Fibroblast of villous mesenchyme (primary cell): ENCODE results near the gene PMS2. TPM values are rescaled to one million over a fixed set of nuclear protein-coding genes. Genes with fewer than 3 reads are reported as not detected.
"Not testable (repeated sequence)": the region's sequence is repeated elsewhere in the genome, so short reads cannot be mapped to it uniquely, and the experiment has no call there.

ENCODE experiments used
- DNase-seq: peaks from one replicate; pipeline ENCODE4 v3.0.0-alpha.2; 2010; ENCODE audit warnings: low read depth
- H3K4me3 ChIP-seq: 2 replicates; pipeline ENCODE4 v1.5.1; 2011; ENCODE audit warnings: low read depth, mild to moderate bottlenecking, low read length
- total RNA-seq: library from RNA; depleted of rRNA; stranded (reverse); fragments of >200 nt; gene quantifications from 2 replicates; pipeline ENCODE4 v1.2.3, GENCODE V29; 2012
- TF ChIP-seq, protein P1 (sequence below): IDR thresholded peaks from 2 replicates; pipeline ENCODE4 v1.5.1; 2012; ENCODE audit warnings: low read depth, mild to moderate bottlenecking, low read length; ENCODE audit not compliant: insufficient read depth

The PMS2 gene, protein sequence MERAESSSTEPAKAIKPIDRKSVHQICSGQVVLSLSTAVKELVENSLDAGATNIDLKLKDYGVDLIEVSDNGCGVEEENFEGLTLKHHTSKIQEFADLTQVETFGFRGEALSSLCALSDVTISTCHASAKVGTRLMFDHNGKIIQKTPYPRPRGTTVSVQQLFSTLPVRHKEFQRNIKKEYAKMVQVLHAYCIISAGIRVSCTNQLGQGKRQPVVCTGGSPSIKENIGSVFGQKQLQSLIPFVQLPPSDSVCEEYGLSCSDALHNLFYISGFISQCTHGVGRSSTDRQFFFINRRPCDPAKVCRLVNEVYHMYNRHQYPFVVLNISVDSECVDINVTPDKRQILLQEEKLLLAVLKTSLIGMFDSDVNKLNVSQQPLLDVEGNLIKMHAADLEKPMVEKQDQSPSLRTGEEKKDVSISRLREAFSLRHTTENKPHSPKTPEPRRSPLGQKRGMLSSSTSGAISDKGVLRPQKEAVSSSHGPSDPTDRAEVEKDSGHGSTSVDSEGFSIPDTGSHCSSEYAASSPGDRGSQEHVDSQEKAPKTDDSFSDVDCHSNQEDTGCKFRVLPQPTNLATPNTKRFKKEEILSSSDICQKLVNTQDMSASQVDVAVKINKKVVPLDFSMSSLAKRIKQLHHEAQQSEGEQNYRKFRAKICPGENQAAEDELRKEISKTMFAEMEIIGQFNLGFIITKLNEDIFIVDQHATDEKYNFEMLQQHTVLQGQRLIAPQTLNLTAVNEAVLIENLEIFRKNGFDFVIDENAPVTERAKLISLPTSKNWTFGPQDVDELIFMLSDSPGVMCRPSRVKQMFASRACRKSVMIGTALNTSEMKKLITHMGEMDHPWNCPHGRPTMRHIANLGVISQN
- 16.8 and 23.3 TPM in 2 replicates for total RNA-seq

DNA sequence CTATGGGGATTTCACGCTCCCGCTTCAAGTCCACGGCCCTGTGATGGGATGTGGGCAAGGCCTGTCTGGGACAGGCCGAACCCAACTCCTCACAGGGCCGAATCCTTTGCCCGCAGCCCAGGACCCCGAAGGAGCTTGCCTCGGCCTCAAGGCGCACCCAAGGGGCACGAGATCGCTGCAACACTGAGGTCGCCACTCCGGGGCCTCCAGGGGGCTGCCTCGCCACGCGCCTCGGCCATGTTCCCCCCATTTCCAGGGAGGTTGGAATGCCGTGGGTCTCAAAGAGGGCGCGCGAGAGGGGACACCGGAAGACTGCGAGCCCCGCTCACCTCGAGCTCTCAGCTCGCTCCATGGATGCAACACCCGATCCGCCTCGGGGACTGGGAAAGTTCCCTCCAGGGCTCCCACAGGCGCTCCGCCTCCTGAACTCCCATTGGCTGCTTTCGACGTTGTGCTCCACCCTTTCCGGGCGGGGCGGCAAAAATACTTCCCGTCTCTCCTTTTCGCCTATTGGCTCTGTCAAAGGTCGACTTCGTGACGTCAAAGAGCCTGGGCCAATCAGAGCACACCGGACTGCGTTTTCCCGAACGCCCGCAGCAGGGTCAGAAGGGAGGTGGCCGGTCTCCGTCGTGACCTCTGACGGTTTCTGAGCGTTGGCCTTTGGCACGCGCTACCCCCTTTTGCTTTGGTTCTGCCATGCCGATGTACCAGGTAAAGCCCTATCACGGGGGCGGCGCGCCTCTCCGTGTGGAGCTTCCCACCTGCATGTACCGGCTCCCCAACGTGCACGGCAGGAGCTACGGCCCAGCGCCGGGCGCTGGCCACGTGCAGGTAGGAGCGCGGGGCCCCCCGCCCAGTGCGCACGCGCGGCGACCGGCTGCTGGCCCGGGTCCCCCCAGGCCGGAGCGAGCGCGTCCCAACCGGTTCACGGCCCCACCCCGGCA is at the start of gene PMS2, which contains the start of gene AIMP2:
Gene PMS2 (minus strand): TSS at position 382 of the 944 bp plus-strand sequence. CDS start 30 bp downstream, at position 352.
Gene AIMP2 (plus strand): TSS at position 605 of the 944 bp plus-strand sequence. CDS start 92 bp downstream, at position 697.
- peak within 1 kb of the TSS; percentile 77 for H3K4me3 ChIP-seq
- TF ChIP-seq, protein P1, sequence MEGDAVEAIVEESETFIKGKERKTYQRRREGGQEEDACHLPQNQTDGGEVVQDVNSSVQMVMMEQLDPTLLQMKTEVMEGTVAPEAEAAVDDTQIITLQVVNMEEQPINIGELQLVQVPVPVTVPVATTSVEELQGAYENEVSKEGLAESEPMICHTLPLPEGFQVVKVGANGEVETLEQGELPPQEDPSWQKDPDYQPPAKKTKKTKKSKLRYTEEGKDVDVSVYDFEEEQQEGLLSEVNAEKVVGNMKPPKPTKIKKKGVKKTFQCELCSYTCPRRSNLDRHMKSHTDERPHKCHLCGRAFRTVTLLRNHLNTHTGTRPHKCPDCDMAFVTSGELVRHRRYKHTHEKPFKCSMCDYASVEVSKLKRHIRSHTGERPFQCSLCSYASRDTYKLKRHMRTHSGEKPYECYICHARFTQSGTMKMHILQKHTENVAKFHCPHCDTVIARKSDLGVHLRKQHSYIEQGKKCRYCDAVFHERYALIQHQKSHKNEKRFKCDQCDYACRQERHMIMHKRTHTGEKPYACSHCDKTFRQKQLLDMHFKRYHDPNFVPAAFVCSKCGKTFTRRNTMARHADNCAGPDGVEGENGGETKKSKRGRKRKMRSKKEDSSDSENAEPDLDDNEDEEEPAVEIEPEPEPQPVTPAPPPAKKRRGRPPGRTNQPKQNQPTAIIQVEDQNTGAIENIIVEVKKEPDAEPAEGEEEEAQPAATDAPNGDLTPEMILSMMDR, result no peak
- peak; percentile 99 for DNase-seq

DNA sequence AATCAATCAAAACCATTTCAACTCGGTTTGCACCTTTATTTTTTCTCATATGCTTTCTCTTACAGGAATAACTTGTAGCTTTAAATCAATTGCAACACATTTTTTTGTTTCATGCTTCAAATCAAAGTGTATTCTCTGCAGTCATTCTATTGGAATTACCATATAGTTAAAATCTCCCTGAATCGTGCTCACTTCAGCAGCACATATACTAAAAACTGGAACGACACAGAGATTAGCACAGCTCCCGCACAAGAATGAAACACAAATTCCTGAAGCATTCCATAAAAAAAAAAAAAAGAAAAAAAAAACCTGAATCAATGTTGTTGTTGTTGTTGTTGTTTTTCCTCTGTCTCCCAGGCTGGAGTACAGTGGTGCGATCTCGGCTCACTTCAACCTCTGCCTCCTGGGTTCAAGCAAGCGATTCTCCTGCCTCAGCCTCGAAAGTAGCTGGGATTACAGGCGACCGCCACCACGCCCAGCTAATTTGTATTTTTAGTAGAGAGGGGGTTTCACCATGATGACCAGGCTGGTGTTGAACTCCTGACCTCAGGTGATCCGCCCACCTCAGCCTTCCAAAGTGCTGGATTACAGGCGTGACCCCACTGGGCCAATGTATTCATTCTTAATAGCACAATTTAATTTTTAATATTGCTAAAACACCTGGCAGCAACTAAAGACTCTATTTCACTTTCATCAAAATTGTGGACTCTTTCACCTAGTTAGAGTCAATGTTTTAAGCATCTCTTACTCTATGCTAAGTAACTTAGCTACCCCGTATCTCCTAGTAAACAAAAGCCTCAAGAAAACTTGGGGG is 48.7 kb upstream of the PMS2 start:
- peak; percentile 9 for DNase-seq
- peak overlapping the region; percentile 78 for H3K4me3 ChIP-seq
- TF ChIP-seq, protein P1, result no peak

DNA sequence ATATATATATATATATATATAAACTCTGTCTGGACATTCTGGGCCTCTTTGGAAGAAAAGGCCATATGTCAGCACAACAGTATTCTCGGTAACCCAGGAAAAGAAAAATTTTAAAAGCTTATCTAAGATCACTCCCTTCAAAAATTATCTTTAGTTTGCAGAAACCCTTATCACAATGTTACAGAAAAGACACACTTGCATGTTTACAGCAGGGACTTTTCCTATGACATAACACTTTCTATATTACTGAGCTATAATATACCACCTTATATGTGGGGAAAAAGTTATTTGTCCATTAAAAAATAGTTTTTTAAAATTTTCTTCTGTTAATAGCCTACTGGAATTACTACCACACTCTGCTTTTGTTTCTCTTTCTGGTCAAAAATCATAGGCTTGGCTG is 47.8 kb upstream of the PMS2 start:
- peak; percentile 12 for DNase-seq
- peak overlapping the region; percentile 78 for H3K4me3 ChIP-seq
- TF ChIP-seq, protein P1, result no peak

DNA sequence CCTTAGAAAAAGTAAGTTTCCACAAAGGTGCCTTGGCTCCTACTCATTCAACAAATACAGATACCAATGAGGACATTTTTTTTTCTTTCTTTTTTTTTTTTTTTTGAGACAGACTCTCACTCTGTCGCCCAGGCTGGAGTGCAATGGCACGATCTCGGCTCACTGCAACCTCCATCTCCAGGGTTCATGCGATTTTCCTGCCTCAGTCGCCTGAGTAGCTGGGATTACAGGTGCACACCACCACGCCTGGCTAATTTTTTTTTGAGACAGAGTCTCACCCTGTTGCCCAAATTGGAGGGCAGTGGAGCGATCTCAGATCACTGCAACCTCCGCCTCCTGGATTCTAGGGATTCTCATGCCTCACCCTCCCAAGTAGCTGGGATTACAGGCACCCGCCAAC is 42.3 kb upstream of the PMS2 start:
- not testable (repeated sequence) for H3K4me3 ChIP-seq, DNase-seq

DNA sequence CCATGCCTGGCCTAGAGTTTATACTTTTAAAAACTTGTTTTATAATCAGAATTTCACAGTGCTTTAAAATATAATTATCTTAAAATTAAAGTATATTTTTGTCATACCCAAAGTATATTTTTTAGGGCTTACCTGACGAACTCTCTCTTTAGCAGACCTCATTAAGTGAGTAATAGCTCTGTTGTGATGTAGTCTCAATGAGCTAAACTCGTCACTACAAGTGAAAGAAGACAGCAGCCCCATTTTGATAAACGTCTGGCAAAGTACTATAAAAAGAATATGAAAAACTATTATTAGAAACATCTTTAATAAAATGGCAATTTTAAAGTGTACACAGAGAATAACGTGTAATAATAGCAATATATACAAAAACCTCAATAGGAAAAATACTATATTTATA is 40.9 kb upstream of the PMS2 start:
- no peak for DNase-seq
- TF ChIP-seq, protein P1, result no peak

DNA sequence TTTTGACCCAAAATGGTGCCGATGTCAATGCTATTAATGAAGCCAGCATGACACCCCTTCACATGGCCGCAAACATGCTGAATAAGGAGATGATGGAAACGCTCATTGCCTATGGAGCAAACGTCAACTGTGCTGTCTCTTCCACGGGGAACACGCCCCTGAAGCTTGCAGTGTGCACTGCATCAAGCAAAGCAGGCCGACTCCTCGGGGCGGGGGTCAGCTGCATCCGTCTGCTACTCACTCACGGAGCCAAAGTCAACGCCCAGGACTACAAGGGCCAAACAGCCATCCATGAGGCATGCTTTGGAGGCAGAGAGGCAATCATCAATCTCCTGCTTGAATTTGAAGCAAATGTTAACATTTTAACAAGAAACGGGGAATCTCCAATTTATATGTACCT is 26.8 kb upstream of the PMS2 start:
- TF ChIP-seq, protein P1, result no peak
- H3K4me3 ChIP-seq, result no peak overlapping the region
- no peak for DNase-seq

More for the DNA sequence above, 40.9 kb upstream of the PMS2 start:
- no peak overlapping the region for H3K4me3 ChIP-seq
